Esophagus squamous epithelium (tissue), 5 donors: Measurements from ENCODE around the gene FAM180A. TPM values are rescaled to one million over a fixed set of nuclear protein-coding genes. Genes with fewer than 3 reads are reported as not detected.

ENCODE experiments used
- DNase-seq: peaks from one replicate; lab custom pipeline; 2025; lab: John Stamatoyannopoulos, UW
- H3K27ac ChIP-seq, 4 donors: fragments of 200-600 bp; sonication (generic); one replicate each; pipeline ENCODE4 v1.5.1; 2016 to 2019; ENCODE audit warnings: mild to moderate bottlenecking in 1 of 4
- H3K27me3 ChIP-seq, 4 donors: fragments of 200-600 bp; sonication (generic); 1 replicate in 3 of 4; 2 replicates in 1 of 4; pipeline versions ENCODE4 v1.5.1 to v1.6.0; 2017 to 2021; ENCODE audit warnings: antibody characterized with exemption in 1 of 4
- H3K36me3 ChIP-seq, 3 donors: fragments of 200-600 bp; sonication (generic); one replicate each; pipeline ENCODE4 v1.5.1; 2016 to 2019
- H3K4me1 ChIP-seq, 3 donors: fragments of 200-600 bp; sonication (generic); one replicate each; pipeline ENCODE4 v1.5.1; 2017 to 2019
- H3K4me3 ChIP-seq, 4 donors: fragments of 200-600 bp; sonication (generic); 1 replicate in 3 of 4; 2 replicates in 1 of 4; pipeline ENCODE4 v1.5.1; 2016 to 2019; ENCODE audit warnings: mild to moderate bottlenecking in 2 of 4, moderate library complexity in 1 of 4
- H3K9me3 ChIP-seq, 3 donors: fragments of 200-600 bp; sonication (generic); one replicate each; pipeline ENCODE4 v1.5.1; 2016 to 2019
- CTCF ChIP-seq, 6 experiments: fragments of 450-650 bp in 4 of 6; fragments of 200-600 bp in 2 of 6; sonication (generic) in 2 of 6; IDR thresholded peaks; one replicate each; pipeline ENCODE4 v1.5.1; 2016 to 2019; ENCODE audit warnings: antibody characterized with exemption in 6 of 6, mild to moderate bottlenecking in 4 of 6, moderate library complexity in 4 of 6
- POLR2A ChIP-seq, 4 donors: fragments of 450-650 bp; IDR thresholded peaks; one replicate each; pipeline ENCODE4 v1.6.1; 2017; ENCODE audit warnings: antibody characterized with exemption in 4 of 4, mild to moderate bottlenecking in 4 of 4, moderate library complexity in 3 of 4
- WGBS, 2 donors: methylation state at CpG; one replicate each; pipeline ENCODE4 v1.1.5; 2018; 5-methylcytosine and 5-hydroxymethylcytosine counted together
- intact Hi-C: fragments of 100-400 bp; cut with DNase I; formaldehyde crosslinking; loops from one replicate; pipeline ENCODE4 v1.15.0; 2022
- total RNA-seq, 4 donors: library from RNA; depleted of rRNA; stranded (reverse); fragments of >200 nt; gene quantifications; one replicate each; pipeline ENCODE4 v1.1.0, GENCODE V29; 2016
- donor health status: DM: yes; HTN: yes; CAD: no.

Gene FAM180A
- total RNA-seq, 4 donors from 2014 or later = 0.38 to 5.0 (median 0.60) TPM

- H3K36me3 ChIP-seq = no peaks in the 10 kb centered on the region
- H3K4me3 ChIP-seq = no peak overlapping the region
- intact Hi-C loops = no loop called here
- H3K27ac ChIP-seq = no peak overlapping the region
- TF ChIP-seq POLR2A (IDR thresholded peaks at IDR 0.05) (no peak), CTCF (IDR thresholded peaks at IDR 0.05) (no peak)
- H3K4me1 ChIP-seq = peaks cover 0 to 10% (median 9%) of the 10 kb centered on the region in 3 donors
- DNase-seq = no peak
- no peaks in the 10 kb centered on the region for H3K9me3 ChIP-seq
- 86 to 93% methylated on average over 1 of the region's 1 CpG for WGBS, 2 donors
- peaks cover 0 to 6% (median 0%) of the 10 kb centered on the region in 4 donors for H3K27me3 ChIP-seq
Measured at GRCh38 chr7:135734343-135734689, 14.3 kb downstream of the FAM180A start.

GRCh38 chr7:135733603-135734342 is 14.8 kb downstream of the FAM180A start:
- peaks cover 0 to 10% (median 9%) of the 10 kb centered on the region in 3 donors for H3K4me1 ChIP-seq
- no peak for DNase-seq
- peaks cover 0 to 6% (median 0%) of the 10 kb centered on the region in 4 donors for H3K27me3 ChIP-seq
- H3K9me3 ChIP-seq = no peaks in the 10 kb centered on the region
- H3K4me3 ChIP-seq = no peak overlapping the region
- TF ChIP-seq CTCF (IDR thresholded peaks at IDR 0.05) (no peak), POLR2A (IDR thresholded peaks at IDR 0.05) (no peak)
- intact Hi-C loops = no loop called here
- H3K27ac ChIP-seq = no peak overlapping the region
- 82 to 92% methylated on average over 7 to 9 of the region's 21 CpGs for WGBS, 2 donors
- no peaks in the 10 kb centered on the region for H3K36me3 ChIP-seq

GRCh38 chr7:135731131-135731530 is 17.5 kb downstream of the FAM180A start:
- no peak for DNase-seq
- TF ChIP-seq CTCF (IDR thresholded peaks at IDR 0.05) = no peak
- TF ChIP-seq POLR2A (IDR thresholded peaks at IDR 0.05) = no peak
- H3K36me3 ChIP-seq = no peaks in the 10 kb centered on the region
- intact Hi-C loops = no loop called here
- H3K27ac ChIP-seq = no peak overlapping the region
- no peaks in the 10 kb centered on the region for H3K9me3 ChIP-seq
- 85 to 90% methylated on average over 2 to 4 of the region's 4 CpGs for WGBS, 2 donors
- peaks cover 0 to 13% (median 0%) of the 10 kb centered on the region in 4 donors for H3K27me3 ChIP-seq
- H3K4me3 ChIP-seq = no peak overlapping the region
- no peaks in the 10 kb centered on the region for H3K4me1 ChIP-seq

- Histone ChIP-seq H3K27ac (no peak overlapping the region), H3K27me3 (peaks cover 0 to 21% (median 0%) of the 10 kb centered on the region in 4 donors), H3K9me3 (no peaks in the 10 kb centered on the region), H3K4me3 (no peak overlapping the region), H3K36me3 (no peaks in the 10 kb centered on the region), H3K4me1 (no peaks in the 10 kb centered on the region)
- intact Hi-C loops = no loop called here
- WGBS, 2 donors = 58 to 81% methylated on average over 5 of the region's 5 CpGs
- TF ChIP-seq POLR2A (IDR thresholded peaks at IDR 0.05) (no peak), CTCF (IDR thresholded peaks at IDR 0.05) (no peak)
- no peak for DNase-seq
Measured at GRCh38 chr7:135729230-135729629, 19.4 kb downstream of the FAM180A start.

- WGBS, 2 donors = 88 to 92% methylated on average over 7 to 10 of the region's 11 CpGs
- H3K36me3 ChIP-seq = no peaks in the 10 kb centered on the region
- no peak for DNase-seq
- no peak within 1 kb of the TSS for H3K27ac ChIP-seq
- H3K27me3 ChIP-seq = peaks cover 0 to 24% (median 0%) of the 10 kb centered on the region in 4 donors
- no peak for TF ChIP-seq POLR2A (IDR thresholded peaks at IDR 0.05)
- no peak for TF ChIP-seq CTCF (IDR thresholded peaks at IDR 0.05)
- H3K9me3 ChIP-seq = no peaks in the 10 kb centered on the region
- H3K4me3 ChIP-seq = no peak within 1 kb of the TSS
- H3K4me1 ChIP-seq = no peaks in the 10 kb centered on the region
- intact Hi-C loops = no loop called here
Measured at GRCh38 chr7:135728136-135728669, 20.4 kb downstream of the FAM180A start, which contains the start of gene SLC13A4. Gene SLC13A4 (minus strand): TSS chr7:135728186. CDS start chr7:135727496, 690 bp downstream.
